Stomach (tissue), 9 donors: ENCODE measurements around the gene S100A5. TPM values are rescaled to one million over a fixed set of nuclear protein-coding genes. Genes with fewer than 3 reads are reported as not detected.

Source experiments
- DNase-seq, 2 donors: peaks; one replicate each; pipeline versions ENCODE4 v3.0.0 to v3.0.0-alpha.2; 2013 to 2019
- H3K27ac ChIP-seq, 5 donors: fragments of 200-600 bp in 4 of 5; sonication (generic) in 4 of 5; one replicate each; pipeline ENCODE4 v1.5.1; 2013 to 2019; ENCODE audit warnings: mild to moderate bottlenecking in 1 of 5, moderate library complexity in 1 of 5
- H3K27me3 ChIP-seq, 3 donors: fragments of 200-600 bp; sonication (generic); one replicate each; pipeline ENCODE4 v1.5.1; 2017 to 2019; ENCODE audit warnings: mixed run types in 1 of 3
- H3K36me3 ChIP-seq, 4 donors: fragments of 200-600 bp; sonication (generic); 1 replicate in 3 of 4; 2 replicates in 1 of 4; pipeline ENCODE4 v1.5.1; 2016 to 2019
- H3K4me1 ChIP-seq, 4 donors: fragments of 200-600 bp; sonication (generic); one replicate each; pipeline ENCODE4 v1.5.1; 2016 to 2019
- H3K4me3 ChIP-seq, 4 donors: fragments of 200-600 bp; sonication (generic) in 3 of 4; one replicate each; pipeline ENCODE4 v1.5.1; 2016 to 2019; ENCODE audit warnings: mild to moderate bottlenecking in 1 of 4
- H3K9me3 ChIP-seq, 4 donors: fragments of 200-600 bp; sonication (generic); one replicate each; pipeline ENCODE4 v1.5.1; 2016 to 2019
- CTCF ChIP-seq, 7 experiments: fragments of 450-650 bp in 4 of 7; fragments of 200-600 bp in 3 of 7; sonication (generic) in 3 of 7; IDR thresholded peaks; one replicate each; pipeline ENCODE4 v1.5.1; 2016 to 2019; ENCODE audit warnings: antibody characterized with exemption in 7 of 7, control low read depth in 2 of 7, mild to moderate bottlenecking in 1 of 7
- EP300 ChIP-seq: sonication (generic); formaldehyde crosslinking; IDR thresholded peaks from one replicate; pipeline ENCODE4 v1.6.1; 2017; ENCODE audit warnings: antibody characterized with exemption
- POLR2A ChIP-seq, 4 donors: fragments of 450-650 bp; IDR thresholded peaks; one replicate each; pipeline ENCODE4 v1.6.1; 2016; ENCODE audit warnings: antibody characterized with exemption in 4 of 4, control low read depth in 2 of 4, mild to moderate bottlenecking in 1 of 4, moderate library complexity in 1 of 4
- POLR2AphosphoS5 ChIP-seq, 3 donors: sonication (generic); formaldehyde crosslinking; IDR thresholded peaks; one replicate each; pipeline ENCODE4 v1.6.1; 2016; ENCODE audit warnings: antibody characterized with exemption in 3 of 3
- WGBS, 5 donors: extraction: QIAGEN DNeasy Blood & Tissue Kit in 3 of 5; methylation state at CpG; one replicate each; pipeline versions ENCODE4 v1.1.5 to v1.1.7; 2013 to 2018; 5-methylcytosine and 5-hydroxymethylcytosine counted together
- intact Hi-C: fragments of 100-400 bp; cut with DNase I; formaldehyde crosslinking; loops from one replicate; pipeline ENCODE4 v1.15.1; 2023; ENCODE audit warnings: low total_unique reads
- polyA plus RNA-seq, 3 donors: library from polyadenylated mRNA; stranded (reverse); fragments of 200-250 nt; gene quantifications; one replicate each; pipeline ENCODE4 v1.2.3, GENCODE V29; 2013
- total RNA-seq, 5 donors: library from RNA; depleted of rRNA; stranded (reverse); fragments of >200 nt; gene quantifications; one replicate each; pipeline versions ENCODE4 v1.1.0 to v1.2.3, GENCODE V29; 2014 to 2016
- donor health status: healthy with polysubstance abuse.
- donor health status: Bipolar disorder and iron deficiency.
- donor health status: healthy.

S100A5 gene
- total and polyA plus RNA-seq, 8 donors = not detected

GRCh38 chr1:153546796-153547559 lies 6.2 kb upstream of the S100A5 start:
- DNase-seq = peak in 1 of 2 donors; percentile 23
- H3K4me3 ChIP-seq = no peak overlapping the region
- H3K9me3 ChIP-seq = no peaks in the 10 kb centered on the region
- TF ChIP-seq EP300 (no peak), CTCF (IDR thresholded peaks at IDR 0.05) (no peak), POLR2A (IDR thresholded peaks at IDR 0.05) (no peak), POLR2AphosphoS5 (IDR thresholded peaks at IDR 0.05) (no peak)
- 80 to 87% (median 85%) methylated on average over 11 to 14 of the region's 14 CpGs for WGBS, 5 donors
- intact Hi-C loops = no loop called here
- H3K36me3 ChIP-seq = no peaks in the 10 kb centered on the region
- H3K27ac ChIP-seq = peak overlapping the region in 3 of 5 donors; percentile 69 to 88 (median 80)
- H3K4me1 ChIP-seq = peaks cover 66 to 81% (median 70%) of the 10 kb centered on the region in 4 donors
- no peaks in the 10 kb centered on the region for H3K27me3 ChIP-seq

GRCh38 chr1:153546371-153546770 lies 5.6 kb upstream of the S100A5 start:
- WGBS, 5 donors = 90 to 94% (median 91%) methylated on average over 8 of the region's 8 CpGs
- no peaks in the 10 kb centered on the region for H3K27me3 ChIP-seq
- DNase-seq = peak in 1 of 2 donors; percentile 3
- no peaks in the 10 kb centered on the region for H3K9me3 ChIP-seq
- peak overlapping the region in 4 of 5 donors; percentile 69 to 88 (median 84) for H3K27ac ChIP-seq
- H3K4me1 ChIP-seq = peaks cover 66 to 87% (median 76%) of the 10 kb centered on the region in 4 donors
- H3K4me3 ChIP-seq = peak overlapping the region in 1 of 4 donors; percentile 39
- no peaks in the 10 kb centered on the region for H3K36me3 ChIP-seq
- TF ChIP-seq EP300 (no peak), POLR2AphosphoS5 (IDR thresholded peaks at IDR 0.05) (no peak), CTCF (IDR thresholded peaks at IDR 0.05) (no peak), POLR2A (IDR thresholded peaks at IDR 0.05) (no peak)
- intact Hi-C loops = no loop called here

GRCh38 chr1:153545067-153546055 lies 4.6 kb upstream of the S100A5 start, which contains the start of gene S100A4:
S100A4 (minus strand) TSS chr1:153545806; CDS start chr1:153544794, 1,012 bp downstream.
- no peaks in the 10 kb centered on the region for H3K36me3 ChIP-seq
- peak; percentile 97 for DNase-seq
- WGBS, 5 donors = 29 to 38% (median 34%) methylated on average over 19 of the region's 19 CpGs
- intact Hi-C loops = no loop called here
- H3K4me1 ChIP-seq = peaks cover 66 to 97% (median 81%) of the 10 kb centered on the region in 4 donors
- peak; percentile 57 to 86 (median 67) for TF ChIP-seq POLR2AphosphoS5 (IDR thresholded peaks at IDR 0.05)
- no peak for TF ChIP-seq CTCF (IDR thresholded peaks at IDR 0.05)
- peak within 1 kb of the TSS; percentile 69 to 88 (median 80) for H3K27ac ChIP-seq
- H3K27me3 ChIP-seq = no peaks in the 10 kb centered on the region
- no peaks in the 10 kb centered on the region for H3K9me3 ChIP-seq
- H3K4me3 ChIP-seq = peak within 1 kb of the TSS; percentile 38 to 51 (median 40)

- Histone ChIP-seq H3K4me1 (peaks cover 62 to 98% (median 81%) of the 10 kb centered on the region in 4 donors), H3K9me3 (no peaks in the 10 kb centered on the region), H3K36me3 (no peaks in the 10 kb centered on the region), H3K27ac (peak overlapping the region; percentile 69 to 88 (median 80)), H3K27me3 (no peaks in the 10 kb centered on the region), H3K4me3 (peak overlapping the region; percentile 38 to 51 (median 40))
- intact Hi-C loops = no loop called here
- 30 to 55% (median 45%) methylated on average over 4 to 10 of the region's 10 CpGs for WGBS, 5 donors
- TF ChIP-seq CTCF (IDR thresholded peaks at IDR 0.05) (no peak), POLR2AphosphoS5 (IDR thresholded peaks at IDR 0.05) (no peak), EP300 (no peak), POLR2A (IDR thresholded peaks at IDR 0.05) (no peak)
- no peak for DNase-seq
Measured at GRCh38 chr1:153544453-153545066, 3.8 kb upstream of the S100A5 start.
